Brain pericyte (primary cell): Measurements from ENCODE around the gene DCAF12.
A peak's percentile ranks its signal among the peaks of the same experiment; 100 is the strongest.
"Not testable (repeated sequence)": the region's sequence is repeated elsewhere in the genome, so short reads cannot be mapped to it uniquely, and the experiment has no call there.

Experiments used
- DNase-seq: peaks from one replicate; pipeline ENCODE4 v3.0.0-alpha.2; 2012; ENCODE audit warnings: low read depth, low spot score

DCAF12 gene

GRCh38 chr9:34069831-34070230, 56.7 kb downstream of the DCAF12 start:
- DNase-seq: no peak

GRCh38 chr9:34065541-34065940, 61.0 kb downstream of the DCAF12 start:
- DNase-seq: no peak

- no peak for DNase-seq
These were observed 66.5 kb downstream of the DCAF12 start for GRCh38 chr9:34059954-34060353.

- DNase-seq: no peak
These were observed 67.2 kb downstream of the DCAF12 start for GRCh38 chr9:34059281-34059680.

GRCh38 chr9:34049630-34050384, 76.7 kb downstream of the DCAF12 start:
- no peak for DNase-seq

- peak; percentile 95 for DNase-seq
These were observed 77.5 kb downstream of the DCAF12 start, which contains the start of gene UBAP2 for GRCh38 chr9:34048727-34049629. Gene UBAP2 (minus strand): TSS chr9:34048887. CDS start chr9:34017148, 31,739 bp downstream.

GRCh38 chr9:34047864-34048726, 78.4 kb downstream of the DCAF12 start:
- no peak for DNase-seq

GRCh38 chr9:34046784-34047379, 79.6 kb downstream of the DCAF12 start:
- no peak for DNase-seq

GRCh38 chr9:34045903-34046302, 80.6 kb downstream of the DCAF12 start:
- no peak for DNase-seq

GRCh38 chr9:34042074-34042473, 84.4 kb downstream of the DCAF12 start:
- not testable (repeated sequence) for DNase-seq

GRCh38 chr9:34038851-34039250, 87.6 kb downstream of the DCAF12 start:
- not testable (repeated sequence) for DNase-seq

- no peak for DNase-seq
These were observed 88.9 kb downstream of the DCAF12 start for GRCh38 chr9:34037626-34038025.

- no peak for DNase-seq
These were observed 89.9 kb downstream of the DCAF12 start for GRCh38 chr9:34036625-34037024.
